Measurements from ENCODE around the gene CASK. TPM values are rescaled to one million over a fixed set of nuclear protein-coding genes. Genes with fewer than 3 reads are reported as not detected.

The CASK gene
- total RNA-seq, 1 experiment from 2014 or later, result 39.2 TPM

DNA sequence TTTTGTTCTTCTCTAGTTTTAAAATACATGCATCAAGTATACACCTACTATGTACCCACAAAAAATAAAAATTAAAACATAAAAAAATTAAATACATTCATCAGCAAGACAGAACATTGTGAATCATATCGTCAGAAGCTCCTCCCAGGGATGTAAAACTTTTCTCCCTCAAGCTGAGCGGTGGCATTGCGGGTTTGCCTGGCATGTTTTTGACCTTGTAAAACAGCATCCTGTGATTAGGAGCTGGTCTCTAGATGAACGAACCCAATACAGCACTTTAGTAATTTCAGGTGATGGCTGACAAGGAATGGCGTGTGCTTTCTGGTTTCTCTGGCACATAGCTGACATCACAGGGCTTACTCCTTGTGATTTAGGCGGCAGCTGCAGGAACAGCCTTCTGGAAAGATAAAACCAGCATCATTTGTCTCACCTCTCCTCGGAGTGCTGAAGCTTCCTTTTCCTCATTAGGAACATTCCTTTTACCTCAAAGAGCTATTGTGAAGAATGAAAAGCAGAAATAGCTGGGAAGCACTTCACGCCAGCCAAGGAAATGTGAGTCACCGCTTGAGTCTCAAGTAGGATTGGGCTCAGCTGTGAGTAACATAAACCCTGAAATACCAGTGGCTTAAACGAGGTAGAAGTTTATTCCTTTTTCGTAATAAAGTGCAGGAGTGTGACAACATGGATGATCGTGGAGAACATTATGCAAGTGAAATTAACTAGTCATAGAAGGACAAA is 431.9 kb downstream of the CASK start:
- no peak overlapping the region for H3K4me3 ChIP-seq (ENCODE audit: insufficient read depth, low read depth, low read length)
- DNase-seq, result peak; percentile 23
- H3K36me3 ChIP-seq (replicated peaks; ENCODE audit: control insufficient read depth, insufficient read depth, low read length), result no peaks in the 10 kb centered on the region
- no peaks in the 10 kb centered on the region for H3K27me3 ChIP-seq (ENCODE audit: control insufficient read depth, insufficient read depth, low read length)

- H3K36me3 ChIP-seq (replicated peaks; ENCODE audit: control insufficient read depth, insufficient read depth, low read length), result no peaks in the 10 kb centered on the region
- no peak for DNase-seq
- no peaks in the 10 kb centered on the region for H3K27me3 ChIP-seq (ENCODE audit: control insufficient read depth, insufficient read depth, low read length)
- no peak overlapping the region for H3K4me3 ChIP-seq (ENCODE audit: insufficient read depth, low read depth, low read length)
Observed at GRCh38 chrX:41490446-41490845, 432.9 kb downstream of the CASK start.

DNA sequence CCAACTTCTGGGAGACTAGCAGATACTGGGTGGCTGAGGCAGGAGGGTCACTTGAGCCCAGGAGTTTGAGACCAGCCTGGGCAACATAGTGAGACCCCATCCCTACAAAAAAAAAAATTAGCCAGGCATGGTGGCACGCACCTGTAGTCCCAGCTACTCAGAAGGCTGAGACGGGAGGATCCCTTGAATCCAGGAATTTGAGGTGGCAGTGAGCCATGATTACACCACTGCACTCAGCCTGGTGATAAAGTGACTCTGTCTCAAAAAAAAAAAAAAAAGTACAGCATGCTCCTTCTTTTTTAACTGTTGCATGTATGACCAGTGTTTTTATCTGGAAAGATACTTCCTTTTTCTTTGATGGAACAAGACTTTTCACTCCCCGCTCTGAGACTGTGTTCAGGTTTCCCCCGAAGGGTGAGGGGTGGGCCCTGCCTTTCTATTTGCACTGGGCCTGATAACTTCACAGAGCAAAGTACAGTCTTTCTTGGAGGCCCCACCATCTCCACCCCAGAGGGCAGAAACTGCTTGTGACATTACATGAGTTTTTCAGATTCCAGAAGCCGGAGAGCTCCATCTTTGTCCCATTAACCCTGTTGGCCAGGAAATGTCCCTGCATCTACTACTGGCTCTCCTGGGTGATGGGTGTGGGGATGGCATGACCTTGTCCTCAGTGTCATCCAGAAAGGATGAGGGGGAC is 441.1 kb downstream of the CASK start:
- Histone ChIP-seq H3K27me3 (ENCODE audit: control insufficient read depth, insufficient read depth, low read length) (no peaks in the 10 kb centered on the region), H3K4me3 (ENCODE audit: insufficient read depth, low read depth, low read length) (no peak overlapping the region), H3K36me3 (replicated peaks; ENCODE audit: control insufficient read depth, insufficient read depth, low read length) (no peaks in the 10 kb centered on the region; the same call in 1 of the 2 replicates)
- DNase-seq, result no peak

DNA sequence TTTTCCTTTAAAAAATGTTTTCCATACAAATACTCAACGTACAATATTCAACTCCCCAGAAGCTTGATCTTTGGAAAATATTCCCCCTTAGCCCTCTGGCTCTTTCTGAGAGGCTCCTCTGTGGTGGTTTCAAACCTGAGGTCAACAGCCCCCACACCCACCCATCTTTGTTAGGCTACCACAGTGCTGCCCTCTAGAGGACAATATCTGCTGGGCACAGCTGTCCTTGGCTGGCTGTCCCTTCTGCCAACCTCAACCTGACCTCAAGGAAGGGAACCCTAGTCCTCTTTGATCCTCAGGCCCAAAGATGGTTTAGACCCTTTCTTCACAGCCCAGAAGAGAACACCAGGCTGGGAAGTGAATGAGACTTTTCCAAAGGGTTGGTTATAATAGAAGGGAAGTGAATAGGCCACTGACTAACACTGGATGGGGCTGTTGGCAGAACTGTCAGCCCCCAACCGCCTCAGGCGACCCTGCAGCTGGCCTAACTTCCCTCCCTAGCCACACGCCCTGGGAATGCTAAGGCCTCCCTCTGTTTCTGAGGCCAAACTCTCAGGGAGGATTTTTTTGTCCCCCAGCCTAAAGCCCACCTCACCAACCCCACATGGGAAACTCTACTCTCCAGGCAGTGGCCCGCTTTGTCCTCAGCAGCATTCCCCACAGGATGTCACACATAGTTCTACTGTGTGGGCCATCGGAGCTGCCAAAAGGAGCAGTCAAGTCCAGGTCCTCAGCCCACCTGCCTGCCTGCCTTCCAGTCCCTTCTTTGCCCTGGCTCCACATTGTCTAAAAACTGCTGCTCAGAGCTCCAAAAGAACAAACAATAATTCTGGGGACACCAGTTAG is 441.9 kb downstream of the CASK start:
- no peak overlapping the region for H3K4me3 ChIP-seq (ENCODE audit: insufficient read depth, low read depth, low read length)
- H3K27me3 ChIP-seq (ENCODE audit: control insufficient read depth, insufficient read depth, low read length), result no peaks in the 10 kb centered on the region
- DNase-seq, result peak; percentile 77
- no peaks in the 10 kb centered on the region; the same call in 1 of the 2 replicates for H3K36me3 ChIP-seq (replicated peaks; ENCODE audit: control insufficient read depth, insufficient read depth, low read length)

GRCh38 chrX:41480508-41481260 is 442.7 kb downstream of the CASK start:
- H3K4me3 ChIP-seq (ENCODE audit: insufficient read depth, low read depth, low read length), result no peak overlapping the region
- no peak for DNase-seq
- H3K27me3 ChIP-seq (ENCODE audit: control insufficient read depth, insufficient read depth, low read length), result no peaks in the 10 kb centered on the region
- no peaks in the 10 kb centered on the region; the same call in 1 of the 2 replicates for H3K36me3 ChIP-seq (replicated peaks; ENCODE audit: control insufficient read depth, insufficient read depth, low read length)

DNA sequence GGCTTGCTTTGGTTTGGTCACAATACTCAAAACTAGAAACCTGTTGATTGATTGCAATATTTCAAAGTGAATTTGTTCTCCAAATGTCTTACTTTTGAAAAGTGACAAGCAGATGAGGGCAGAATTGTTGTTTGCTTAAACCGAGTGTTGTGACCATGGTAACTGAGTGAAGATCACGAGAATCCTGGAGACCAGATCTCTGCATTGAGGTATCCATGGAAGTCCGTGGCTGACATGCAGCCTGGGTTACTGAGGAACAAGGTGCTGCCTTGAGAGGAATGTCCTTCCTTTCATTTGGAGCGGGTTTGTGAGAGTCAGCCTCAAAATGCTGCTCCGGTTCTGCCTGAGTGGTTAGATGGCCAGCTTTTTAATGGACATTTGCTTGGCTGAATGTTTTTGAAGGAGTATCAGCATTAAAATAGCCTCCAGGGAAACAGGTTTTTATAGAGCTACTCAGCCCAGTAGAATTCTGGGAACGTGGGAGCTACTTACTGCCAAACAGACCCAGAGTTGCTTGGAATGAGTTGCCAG is 444.9 kb downstream of the CASK start:
- Histone ChIP-seq H3K4me3 (ENCODE audit: insufficient read depth, low read depth, low read length) (no peak overlapping the region), H3K36me3 (replicated peaks; ENCODE audit: control insufficient read depth, insufficient read depth, low read length) (no peaks in the 10 kb centered on the region; the same call in 1 of the 2 replicates), H3K27me3 (ENCODE audit: control insufficient read depth, insufficient read depth, low read length) (no peaks in the 10 kb centered on the region)
- peak; percentile 35 for DNase-seq

GRCh38 chrX:41475591-41476241 is 447.6 kb downstream of the CASK start:
- peak overlapping the region; percentile 9 for H3K4me3 ChIP-seq (ENCODE audit: insufficient read depth, low read depth, low read length)
- peak; percentile 86 for DNase-seq
- H3K27me3 ChIP-seq (ENCODE audit: control insufficient read depth, insufficient read depth, low read length), result no peaks in the 10 kb centered on the region
- H3K36me3 ChIP-seq (replicated peaks; ENCODE audit: control insufficient read depth, insufficient read depth, low read length), result no peaks in the 10 kb centered on the region; the same call in 1 of the 2 replicates

DNA sequence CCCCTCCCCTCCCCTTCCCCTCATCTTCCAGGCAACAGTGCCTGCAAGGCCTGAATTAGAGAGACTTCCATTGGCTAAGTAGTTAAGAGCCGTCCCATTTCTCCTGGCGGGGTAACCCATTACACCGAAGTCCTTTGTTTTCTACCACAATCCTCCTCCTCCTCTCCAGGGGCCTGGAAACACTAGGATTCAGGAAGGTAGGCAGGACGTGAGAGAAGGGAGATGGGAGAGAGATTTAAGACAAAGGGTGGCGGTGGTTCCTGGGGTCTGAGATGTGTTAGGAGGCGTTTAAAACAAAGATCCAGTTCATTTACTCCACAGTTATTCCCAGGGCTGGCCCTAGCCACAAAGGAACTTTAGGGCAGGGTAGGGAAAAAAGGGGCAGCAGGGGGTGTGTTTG is 448.2 kb downstream of the CASK start:
- DNase-seq, result peak; percentile 82
- H3K4me3 ChIP-seq (ENCODE audit: insufficient read depth, low read depth, low read length), result no peak overlapping the region

DNA sequence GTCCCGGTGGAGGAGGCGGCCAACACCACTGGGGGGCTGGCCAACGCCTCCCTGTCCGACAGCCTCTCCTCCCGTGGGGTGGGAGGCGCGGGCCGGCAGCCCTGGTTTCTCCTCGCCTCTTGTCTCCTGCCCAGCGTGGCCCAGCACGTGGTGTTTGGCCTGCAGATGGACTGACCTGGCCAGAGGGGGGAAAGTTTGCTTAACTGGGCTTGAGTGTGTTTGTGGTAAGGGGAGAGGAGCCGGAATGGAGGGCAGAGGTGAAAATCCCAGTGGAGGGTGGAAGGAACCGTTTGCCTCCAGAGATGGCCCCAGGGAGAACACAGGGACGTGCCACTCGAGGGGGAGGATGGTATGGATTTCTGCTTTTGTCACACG is 448.6 kb downstream of the CASK start:
- H3K36me3 ChIP-seq (replicated peaks; ENCODE audit: control insufficient read depth, insufficient read depth, low read length), result no peaks in the 10 kb centered on the region
- no peaks in the 10 kb centered on the region for H3K27me3 ChIP-seq (ENCODE audit: control insufficient read depth, insufficient read depth, low read length)
- DNase-seq, result no peak
- H3K4me3 ChIP-seq (ENCODE audit: insufficient read depth, low read depth, low read length), result no peak overlapping the region

More for the DNA sequence above, 448.2 kb downstream of the CASK start:
- no peaks in the 10 kb centered on the region for H3K27me3 ChIP-seq (ENCODE audit: control insufficient read depth, insufficient read depth, low read length)
- H3K36me3 ChIP-seq (replicated peaks; ENCODE audit: control insufficient read depth, insufficient read depth, low read length), result no peaks in the 10 kb centered on the region

- Histone ChIP-seq H3K4me3 (ENCODE audit: insufficient read depth, low read depth, low read length) (no peak overlapping the region), H3K27me3 (ENCODE audit: control insufficient read depth, insufficient read depth, low read length) (no peaks in the 10 kb centered on the region), H3K36me3 (replicated peaks; ENCODE audit: control insufficient read depth, insufficient read depth, low read length) (no peaks in the 10 kb centered on the region)
- peak; percentile 56 for DNase-seq
Observed at GRCh38 chrX:41473936-41474725, 449.2 kb downstream of the CASK start.

DNA sequence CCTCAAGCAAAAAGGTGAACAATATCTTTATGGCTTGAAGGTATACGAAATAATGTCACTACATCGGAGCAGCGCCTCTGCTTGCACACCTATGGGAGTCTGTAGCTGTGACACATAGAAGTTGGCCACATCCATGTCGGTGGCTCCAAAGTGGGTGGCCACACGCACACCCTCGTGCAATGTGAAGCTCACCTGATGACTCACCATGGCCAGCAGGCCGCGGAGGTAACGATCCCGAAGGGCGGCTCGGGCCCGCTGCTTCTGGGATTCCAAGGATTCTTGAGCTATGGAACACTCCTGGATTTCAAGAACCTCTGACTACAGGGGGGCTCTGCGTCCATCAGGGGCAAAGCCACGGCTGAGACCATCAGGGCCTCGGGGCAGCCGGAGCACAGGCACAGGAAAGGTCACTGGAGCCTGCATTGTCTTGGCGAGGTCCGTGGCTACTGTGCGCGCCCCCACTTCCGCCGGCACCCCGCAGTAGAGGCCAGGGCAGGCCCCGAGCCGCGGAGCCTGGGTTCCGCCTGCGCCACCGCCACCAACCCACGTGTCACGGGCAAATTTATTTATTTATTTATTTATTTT is 451.0 kb downstream of the CASK start:
- peak; percentile 20 for DNase-seq
- Histone ChIP-seq H3K36me3 (replicated peaks; ENCODE audit: control insufficient read depth, insufficient read depth, low read length) (no peaks in the 10 kb centered on the region), H3K4me3 (ENCODE audit: insufficient read depth, low read depth, low read length) (no peak overlapping the region), H3K27me3 (ENCODE audit: control insufficient read depth, insufficient read depth, low read length) (no peaks in the 10 kb centered on the region)

- H3K27me3 ChIP-seq (ENCODE audit: control insufficient read depth, insufficient read depth, low read length), result no peaks in the 10 kb centered on the region
- H3K4me3 ChIP-seq (ENCODE audit: insufficient read depth, low read depth, low read length), result no peak overlapping the region
- H3K36me3 ChIP-seq (replicated peaks; ENCODE audit: control insufficient read depth, insufficient read depth, low read length), result no peaks in the 10 kb centered on the region
- DNase-seq, result no peak
Observed at GRCh38 chrX:41471786-41472185, 451.6 kb downstream of the CASK start.

DNA sequence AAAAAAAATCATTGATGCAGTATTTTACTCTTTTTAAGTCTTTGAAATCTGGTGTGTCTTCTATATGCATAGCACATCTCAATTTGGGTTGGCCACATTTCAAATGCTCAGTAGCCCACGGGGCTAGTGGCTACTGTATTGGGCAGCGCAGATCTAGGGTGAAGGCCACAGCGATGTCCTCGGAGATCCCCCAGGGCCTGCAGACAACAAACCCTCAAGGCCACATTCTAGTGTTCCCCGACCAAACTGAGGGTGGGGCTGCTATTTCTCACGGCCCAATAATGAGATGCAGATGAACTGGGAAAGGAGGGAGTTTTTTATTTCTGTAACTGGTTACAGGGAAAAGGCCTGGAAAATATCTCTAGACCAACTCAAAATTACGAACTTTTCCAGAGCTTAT is 452.6 kb downstream of the CASK start:
- H3K27me3 ChIP-seq (ENCODE audit: control insufficient read depth, insufficient read depth, low read length), result no peaks in the 10 kb centered on the region
- no peaks in the 10 kb centered on the region for H3K36me3 ChIP-seq (replicated peaks; ENCODE audit: control insufficient read depth, insufficient read depth, low read length)
- DNase-seq, result no peak
- H3K4me3 ChIP-seq (ENCODE audit: insufficient read depth, low read depth, low read length), result no peak overlapping the region
